OCI-LY7 (cell line): ENCODE results near the gene HS1BP3. TPM values are rescaled to one million over a fixed set of nuclear protein-coding genes. Genes with fewer than 3 reads are reported as not detected.

ENCODE experiments used
- BruUV-seq: library from RNA; stranded (reverse); fragments of 400-500 nt; replicated peaks from 2 replicates; lab custom pipeline; 2021; lab: Mats Ljungman, UMichigan
- CTCF ChIA-PET: fragments of 300-600 bp; sonication (Branson Sonifier 250); formaldehyde crosslinking; loops from one replicate; lab custom pipeline; 2022; ENCODE audit warnings: antibody characterized with exemption; ENCODE audit not compliant: unreplicated experiment; lab: Charles Lee
- POLR2A ChIA-PET: fragments of 300-600 bp; sonication (Branson Sonifier 250); formaldehyde crosslinking; loops from one replicate; lab custom pipeline; 2022; ENCODE audit warnings: antibody characterized with exemption; lab: Charles Lee
- DNase-seq: peaks from one replicate; pipeline ENCODE4 v3.0.0-alpha.2; 2015; ENCODE audit warnings: low spot score
- H2AFZ ChIP-seq: fragments of 200-600 bp; sonication (generic), shearing (Covaris generic); 2 replicates; pipeline ENCODE4 v1.6.1; 2014; ENCODE audit warnings: mild to moderate bottlenecking, antibody characterized with exemption, low read length, moderate library complexity
- H3K27ac ChIP-seq: fragments of 200-600 bp; sonication (generic); 2 replicates; pipeline ENCODE4 v1.5.1; 2014; ENCODE audit warnings: mixed run types, low read depth, mild to moderate bottlenecking, moderate library complexity, low read length, inconsistent platforms; ENCODE audit not compliant: poor library complexity, severe bottlenecking
- H3K36me3 ChIP-seq: fragments of 200-600 bp; sonication (generic); 2 replicates; pipeline ENCODE4 v1.6.1; 2014; ENCODE audit warnings: mild to moderate bottlenecking, antibody characterized with exemption, low read length, moderate library complexity, mixed read lengths; ENCODE audit not compliant: insufficient read depth
- H3K4me1 ChIP-seq: fragments of 200-600 bp; sonication (generic); 2 replicates; pipeline ENCODE4 v1.5.1; 2014; ENCODE audit warnings: mild to moderate bottlenecking, low read length; ENCODE audit not compliant: insufficient read depth, poor library complexity, severe bottlenecking
- H3K4me2 ChIP-seq: fragments of 200-600 bp; sonication (generic); 2 replicates; pipeline ENCODE4 v1.6.1; 2014; ENCODE audit warnings: mild to moderate bottlenecking, low read length
- H3K4me3 ChIP-seq: fragments of 200-600 bp; sonication (generic); 2 replicates; pipeline ENCODE4 v1.5.1; 2014; ENCODE audit warnings: mild to moderate bottlenecking, low read depth, low read length; ENCODE audit not compliant: poor library complexity, severe bottlenecking
- H3K79me2 ChIP-seq: fragments of 200-600 bp; sonication (generic); 2 replicates; pipeline ENCODE4 v1.6.1; 2016; ENCODE audit warnings: low read depth, mild to moderate bottlenecking, low read length, moderate library complexity, mixed read lengths; ENCODE audit not compliant: insufficient read depth
- H3K9me2 ChIP-seq: fragments of 200-600 bp; sonication (generic); 2 replicates; pipeline ENCODE4 v1.6.1; 2016; ENCODE audit warnings: mild to moderate bottlenecking, low read length, mixed read lengths; ENCODE audit not compliant: insufficient read depth
- H3K9me3 ChIP-seq: fragments of 200-600 bp; sonication (generic); 2 replicates; pipeline ENCODE4 v1.6.1; 2014; ENCODE audit warnings: mild to moderate bottlenecking, mixed run types, low read length, mixed read lengths
- H4K20me1 ChIP-seq: fragments of 200-600 bp; sonication (generic); 2 replicates; pipeline ENCODE4 v1.6.1; 2014; ENCODE audit warnings: mild to moderate bottlenecking, antibody characterized with exemption, low read length, moderate library complexity, mixed read lengths; ENCODE audit not compliant: insufficient read depth
- CTCF ChIP-seq: fragments of 200-600 bp; sonication (generic); conservative IDR thresholded peaks from 2 replicates; pipeline ENCODE4 v1.5.1; 2014; ENCODE audit warnings: mild to moderate bottlenecking, antibody characterized with exemption, low read length, moderate library complexity, mixed read lengths
- EZH2phosphoT487 ChIP-seq: fragments of 200-600 bp; sonication (generic); IDR thresholded peaks from 2 replicates; pipeline ENCODE4 v1.6.1; 2018; ENCODE audit warnings: low read depth, borderline replicate concordance, mild to moderate bottlenecking, mixed run types, antibody characterized with exemption, low read length, moderate library complexity, mixed read lengths
- intact Hi-C: fragments of 100-400 bp; cut with micrococcal nuclease; formaldehyde crosslinking; loops from one replicate; pipeline ENCODE4 v1.10.0; 2022; ENCODE audit not compliant: unreplicated experiment
- total RNA-seq, 2 experiments: library from RNA; depleted of rRNA in 1 of 2; stranded (reverse); fragments of >200 nt in 1 of 2; shearing (Covaris generic) in 1 of 2; gene quantifications; 2 replicates each; pipeline ENCODE4 v1.2.3, GENCODE V29; 2014 to 2022

Gene HS1BP3
- total RNA-seq, 2 experiments from 2014 or later: 10.6 to 15.2 TPM

DNA sequence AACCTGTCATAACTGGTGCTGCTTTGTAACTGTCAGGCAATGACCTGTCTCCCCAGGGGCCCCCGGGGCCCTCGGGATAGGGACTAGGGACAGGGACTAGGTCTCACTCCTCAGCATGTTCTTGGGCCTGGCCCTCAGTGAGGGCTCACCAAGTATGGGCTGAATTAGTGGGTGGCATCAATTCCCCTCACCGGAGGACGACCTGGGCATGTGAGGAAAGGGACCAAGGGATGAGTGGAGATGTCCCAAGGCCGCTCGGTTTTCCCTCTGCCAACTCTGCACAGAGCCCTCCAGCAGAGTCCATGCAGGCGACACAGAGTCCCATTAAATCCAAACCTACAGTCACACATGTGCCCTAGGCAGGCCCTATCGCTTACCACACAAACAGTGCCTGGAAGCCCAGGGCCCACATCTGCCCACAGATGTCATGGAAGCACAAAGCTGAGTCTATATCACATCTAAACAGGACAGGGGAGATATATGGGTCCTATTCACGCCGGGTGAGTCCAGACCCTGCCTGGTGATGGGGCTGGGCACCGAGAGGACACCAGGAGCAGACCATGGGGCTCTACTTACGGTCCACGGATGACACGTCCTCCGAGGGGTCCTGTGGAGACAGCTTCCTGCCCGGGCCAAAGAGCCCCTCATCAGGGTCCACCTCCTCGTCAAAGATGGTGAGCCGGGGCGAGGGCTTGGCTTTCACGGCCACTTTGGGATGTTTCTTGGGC, 26.6 kb downstream of the HS1BP3 start:
- Histone ChIP-seq H3K4me3 (no peak overlapping the region), H3K4me1 (no peaks in the 10 kb centered on the region), H3K9me3 (no peaks in the 10 kb centered on the region), H2AFZ (no peak overlapping the region), H3K36me3 (no peaks in the 10 kb centered on the region), H3K9me2 (no peaks in the 10 kb centered on the region), H3K27ac (no peak overlapping the region), H3K4me2 (no peak overlapping the region), H3K79me2 (no peaks in the 10 kb centered on the region), H4K20me1 (no peaks in the 10 kb centered on the region)
- TF ChIP-seq CTCF (no peak), EZH2phosphoT487 (no peak)
- no peak for DNase-seq
- POLR2A ChIA-PET: interaction anchor here (0.5 kb wide), 1 partner anchor 60 kb away, joined by 3 read pairs; no protein-coding TSS in a partner anchor
- BruUV-seq: no TSS peak
- CTCF ChIA-PET: no interaction called here
- intact Hi-C loops: no loop called here

- no peak for DNase-seq
- BruUV-seq: no TSS peak
Observed at GRCh38 chr2:20623741-20624155, 27.1 kb downstream of the HS1BP3 start.

More at GRCh38 chr2:20623741-20624155, 27.1 kb downstream of the HS1BP3 start:
- Histone ChIP-seq H3K9me2 (no peaks in the 10 kb centered on the region), H3K9me3 (no peaks in the 10 kb centered on the region), H3K79me2 (no peaks in the 10 kb centered on the region), H3K4me1 (no peaks in the 10 kb centered on the region), H3K4me2 (no peak overlapping the region), H2AFZ (no peak overlapping the region), H3K4me3 (no peak overlapping the region), H3K36me3 (no peaks in the 10 kb centered on the region), H3K27ac (no peak overlapping the region), H4K20me1 (no peaks in the 10 kb centered on the region)
- CTCF ChIA-PET: no interaction called here
- no peak for TF ChIP-seq CTCF
- TF ChIP-seq EZH2phosphoT487: no peak
- intact Hi-C loops: no loop called here
- POLR2A ChIA-PET: no interaction called here
